ENCODE results near the gene WFDC6. TPM values are rescaled to one million over a fixed set of nuclear protein-coding genes. Genes with fewer than 3 reads are reported as not detected.

Gene WFDC6
- total and polyA plus RNA-seq, 7 donors: not detected

DNA sequence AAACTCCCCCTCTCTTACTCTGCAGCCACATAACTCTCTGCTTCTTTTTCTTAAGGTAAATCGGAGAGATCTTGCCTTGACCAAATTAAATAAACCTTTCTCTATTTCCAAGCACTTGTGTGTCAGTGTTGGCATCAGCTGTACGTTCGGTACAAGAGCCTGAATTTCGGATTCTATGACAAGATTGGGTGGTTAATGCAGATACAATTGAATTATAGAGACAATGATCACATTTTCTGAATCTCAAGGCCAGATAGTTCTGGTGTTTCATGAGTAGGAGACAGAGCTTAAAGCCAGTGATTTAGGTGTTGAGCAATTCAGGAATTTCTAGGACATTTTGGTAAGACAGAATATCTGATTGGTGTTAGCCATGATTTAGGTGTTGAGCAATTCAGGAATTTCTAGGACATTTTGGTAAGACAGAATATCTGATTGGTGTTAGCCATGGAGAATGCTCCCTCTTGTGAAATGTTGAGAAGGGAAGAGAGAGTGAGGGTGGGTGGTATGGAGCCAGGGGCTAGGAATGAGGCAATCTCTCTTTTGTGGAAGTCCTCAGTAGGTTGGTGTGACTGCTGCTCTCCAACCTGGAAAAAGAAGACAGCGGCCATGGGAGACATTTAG, 28.9 kb downstream of the WFDC6 start:
- Histone ChIP-seq H3K36me3 (no peaks in the 10 kb centered on the region), H3K9me3 (no peaks in the 10 kb centered on the region), H3K27me3 (no peaks in the 10 kb centered on the region), H3K4me1 (no peaks in the 10 kb centered on the region), H3K27ac (no peak overlapping the region), H3K4me3 (no peak overlapping the region)
- no peak for DNase-seq
- intact Hi-C loops (cut with DNase I): no loop called here
- WGBS, 2 donors: 81 to 92% methylated on average over 5 of the region's 5 CpGs
- TF ChIP-seq EP300 (IDR thresholded peaks at IDR 0.05) (no peak), POLR2AphosphoS5 (IDR thresholded peaks at IDR 0.05) (no peak), CTCF (IDR thresholded peaks at IDR 0.05) (no peak), POLR2A (IDR thresholded peaks at IDR 0.05) (no peak)

- TF ChIP-seq POLR2AphosphoS5 (IDR thresholded peaks at IDR 0.05): no peak
- no peak for TF ChIP-seq CTCF (IDR thresholded peaks at IDR 0.05)
- H3K36me3 ChIP-seq: no peaks in the 10 kb centered on the region
These were observed 30.2 kb downstream of the WFDC6 start for GRCh38 chr20:45509091-45509490.

GRCh38 chr20:45508068-45508886, 31.0 kb downstream of the WFDC6 start:
- Histone ChIP-seq H3K4me3 (no peak overlapping the region), H3K27me3 (no peaks in the 10 kb centered on the region), H3K9me3 (no peaks in the 10 kb centered on the region), H3K4me1 (no peaks in the 10 kb centered on the region), H3K36me3 (no peaks in the 10 kb centered on the region), H3K27ac (no peak overlapping the region)
- intact Hi-C loops (cut with DNase I): no loop called here
- 74 to 79% methylated on average over 7 of the region's 7 CpGs for WGBS, 2 donors
- TF ChIP-seq POLR2AphosphoS5 (IDR thresholded peaks at IDR 0.05): no peak
- no peak for TF ChIP-seq POLR2A (IDR thresholded peaks at IDR 0.05)
- no peak for TF ChIP-seq CTCF (IDR thresholded peaks at IDR 0.05)
- no peak for TF ChIP-seq EP300 (IDR thresholded peaks at IDR 0.05)
- no peak for DNase-seq

More at GRCh38 chr20:45509091-45509490, 30.2 kb downstream of the WFDC6 start:
- H3K4me3 ChIP-seq: no peak overlapping the region
- 81 to 86% methylated on average over 4 of the region's 4 CpGs for WGBS, 2 donors
- no peak for DNase-seq
- intact Hi-C loops (cut with DNase I): no loop called here
- no peak overlapping the region for H3K27ac ChIP-seq
- no peaks in the 10 kb centered on the region for H3K4me1 ChIP-seq
- H3K27me3 ChIP-seq: no peaks in the 10 kb centered on the region
- H3K9me3 ChIP-seq: no peaks in the 10 kb centered on the region

- no peaks in the 10 kb centered on the region for H3K36me3 ChIP-seq
- no peaks in the 10 kb centered on the region for H3K27me3 ChIP-seq
- no peak for DNase-seq
- no peak overlapping the region for H3K4me3 ChIP-seq
- no peak overlapping the region for H3K27ac ChIP-seq
- WGBS, 2 donors: 85 to 91% methylated on average over 5 of the region's 5 CpGs
- intact Hi-C loops (cut with DNase I): no loop called here
- TF ChIP-seq CTCF (IDR thresholded peaks at IDR 0.05): no peak
- no peak for TF ChIP-seq POLR2A (IDR thresholded peaks at IDR 0.05)
- no peak for TF ChIP-seq POLR2AphosphoS5 (IDR thresholded peaks at IDR 0.05)
- TF ChIP-seq EP300 (IDR thresholded peaks at IDR 0.05): no peak
- peaks cover 0 to 9% (median 8%) of the 10 kb centered on the region in 4 donors for H3K4me1 ChIP-seq
- no peaks in the 10 kb centered on the region for H3K9me3 ChIP-seq
These were observed 32.1 kb downstream of the WFDC6 start for GRCh38 chr20:45507011-45507820.

Measured in sigmoid colon (tissue), 7 donors.